AG04449 (cell line): Measurements from ENCODE around the gene IGF2BP3.
"Not testable (repeated sequence)": the region's sequence is repeated elsewhere in the genome, so short reads cannot be mapped to it uniquely, and the experiment has no call there.

Source experiments
- CTCF ChIA-PET: fragments of 350-600 bp; formaldehyde crosslinking; extraction: SDS; loops from one replicate; lab custom pipeline; 2021; ENCODE audit warnings: antibody characterized with exemption; lab: Yijun Ruan, JAX
- POLR2A ChIA-PET: fragments of 400-600, 350-600 bp; formaldehyde crosslinking; extraction: SDS; loops from one replicate; lab custom pipeline; 2020; ENCODE audit warnings: antibody characterized with exemption, inconsistent platforms; lab: Yijun Ruan, JAX
- DNase-seq: peaks from one replicate; pipeline ENCODE4 v3.0.0-alpha.2; 2010; ENCODE audit warnings: low read depth, low spot score
- H3K4me3 ChIP-seq: 2 replicates; pipeline ENCODE4 v1.5.1; 2011; ENCODE audit warnings: low read depth, mild to moderate bottlenecking, control low read depth, low read length
- CTCF ChIP-seq: IDR thresholded peaks from one replicate; pipeline ENCODE4 v1.5.1; 2011; ENCODE audit warnings: mild to moderate bottlenecking, moderate library complexity, low read length, control low read depth, inconsistent platforms; ENCODE audit not compliant: insufficient read depth; ENCODE audit errors: missing control alignments

IGF2BP3 gene

DNA sequence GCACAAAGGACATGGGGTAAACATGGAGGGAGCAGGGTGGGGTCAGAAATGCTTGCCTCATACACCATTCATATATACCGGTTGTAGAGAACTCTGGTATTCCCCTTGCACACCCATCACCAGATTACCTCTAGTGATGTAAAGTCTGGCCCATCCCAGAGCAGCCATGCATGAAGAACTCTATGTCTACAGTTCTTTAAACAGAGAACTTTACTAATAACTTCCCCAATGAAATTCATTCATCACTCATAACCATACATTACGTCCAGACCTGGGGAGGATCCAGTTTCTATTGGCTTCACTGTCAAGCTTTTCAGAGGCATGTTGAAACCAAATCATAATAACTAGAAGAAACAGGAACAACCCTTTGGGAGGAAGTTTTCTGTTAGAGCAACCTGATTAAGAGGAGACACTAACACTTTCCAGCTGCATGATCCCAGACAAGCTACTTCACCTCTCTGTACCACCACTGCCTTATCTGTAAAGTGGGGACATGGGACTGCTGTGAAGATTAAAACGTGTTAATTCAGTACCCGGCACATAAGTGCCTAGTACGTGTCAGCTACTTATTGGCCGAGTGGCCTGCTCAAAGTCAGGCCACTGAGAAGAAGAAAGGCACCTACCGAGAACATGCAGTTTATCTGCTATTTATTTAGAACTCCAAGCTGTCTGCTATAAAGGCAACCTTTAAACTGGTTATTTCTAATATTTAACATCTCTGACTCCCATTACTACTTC, 59.7 kb downstream of the IGF2BP3 start:
- ChIA-PET CTCF (interaction anchor here (0.8 to 1.3 kb wide), 4 partner anchors 11 to 132 kb away, joined by 3 to 6 read pairs (median 4); no protein-coding TSS in a partner anchor), POLR2A (no interaction called here)
- DNase-seq = no peak
- H3K4me3 ChIP-seq = no peak overlapping the region
- TF ChIP-seq CTCF = no peak

DNA sequence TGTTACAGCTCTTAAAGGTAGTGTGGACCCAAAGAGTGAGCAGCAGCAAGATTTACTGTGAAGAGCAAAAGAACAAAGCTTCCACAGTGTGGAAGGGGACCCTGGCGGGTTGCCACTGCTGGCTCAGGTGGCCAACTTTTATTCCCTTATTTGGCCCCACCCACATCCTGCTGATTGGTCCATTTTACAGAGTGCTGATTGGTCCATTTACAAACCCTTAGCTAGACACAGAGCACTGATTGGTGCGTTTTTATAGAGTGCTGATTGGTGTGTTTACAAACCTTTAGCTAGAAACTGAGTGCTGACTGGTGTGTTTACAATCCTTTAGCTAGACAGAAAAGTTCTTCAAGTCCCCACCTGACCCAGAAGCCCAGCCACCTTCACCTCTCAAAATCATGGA, 63.7 kb downstream of the IGF2BP3 start:
- DNase-seq, POLR2A ChIA-PET: not testable (repeated sequence)
- CTCF ChIA-PET = interaction anchor here (1.5 kb wide), 1 partner anchor 134 kb away, joined by 3 read pairs; no protein-coding TSS in a partner anchor

DNA sequence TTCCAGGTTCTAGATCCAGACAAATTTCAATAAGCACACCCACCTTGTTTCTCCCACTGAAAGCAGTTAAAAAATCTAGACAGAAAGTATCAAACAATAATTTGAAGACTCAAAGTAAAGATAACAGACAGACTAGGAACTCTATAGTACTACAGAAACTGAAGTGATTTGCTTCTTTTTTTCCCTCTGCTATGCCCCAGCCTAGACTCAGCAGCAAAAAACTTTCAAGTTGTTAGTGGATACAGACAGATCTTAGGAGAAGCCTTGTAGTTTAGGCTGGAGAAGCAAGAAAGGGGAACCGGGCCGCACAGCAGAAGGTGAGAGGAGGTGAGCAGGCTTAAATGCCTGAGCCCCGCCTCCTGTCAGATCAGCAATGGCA, 65.1 kb downstream of the IGF2BP3 start:
- no peak for DNase-seq
- ChIA-PET POLR2A (no interaction called here), CTCF (no interaction called here)
- H3K4me3 ChIP-seq = no peak overlapping the region
- no peak for TF ChIP-seq CTCF

More for the DNA sequence above, 63.7 kb downstream of the IGF2BP3 start:
- not testable (repeated sequence) for H3K4me3 ChIP-seq

GRCh38 chr7:23404546-23405239, 65.6 kb downstream of the IGF2BP3 start:
- no peak for TF ChIP-seq CTCF
- ChIA-PET CTCF (no interaction called here), POLR2A (no interaction called here)
- H3K4me3 ChIP-seq = no peak overlapping the region
- no peak for DNase-seq

DNA sequence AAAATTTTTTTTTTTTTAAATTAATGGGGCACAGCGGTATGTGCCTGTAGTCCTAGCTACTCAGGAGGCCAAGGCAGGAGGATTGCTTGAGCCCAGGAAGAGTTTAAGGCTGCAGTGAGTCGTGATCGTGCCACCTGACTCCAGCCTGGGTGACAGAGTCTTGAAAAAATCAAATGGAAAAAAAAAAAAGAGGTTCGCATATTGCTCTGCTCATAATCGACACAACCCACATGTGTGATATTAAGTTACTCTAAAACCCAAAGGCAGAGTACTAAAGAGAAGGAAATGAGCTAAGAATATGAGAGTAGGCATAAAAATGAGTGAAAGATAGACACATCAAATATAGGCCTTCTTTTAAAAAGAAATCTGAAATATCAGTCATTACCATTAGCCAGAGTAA, 66.3 kb downstream of the IGF2BP3 start:
- POLR2A ChIA-PET = no interaction called here
- CTCF ChIA-PET = interaction anchor here (0.6 kb wide), 1 partner anchor 9 kb away, joined by 3 read pairs; no protein-coding TSS in a partner anchor
- no peak for DNase-seq
- no peak overlapping the region for H3K4me3 ChIP-seq
- TF ChIP-seq CTCF = no peak

DNA sequence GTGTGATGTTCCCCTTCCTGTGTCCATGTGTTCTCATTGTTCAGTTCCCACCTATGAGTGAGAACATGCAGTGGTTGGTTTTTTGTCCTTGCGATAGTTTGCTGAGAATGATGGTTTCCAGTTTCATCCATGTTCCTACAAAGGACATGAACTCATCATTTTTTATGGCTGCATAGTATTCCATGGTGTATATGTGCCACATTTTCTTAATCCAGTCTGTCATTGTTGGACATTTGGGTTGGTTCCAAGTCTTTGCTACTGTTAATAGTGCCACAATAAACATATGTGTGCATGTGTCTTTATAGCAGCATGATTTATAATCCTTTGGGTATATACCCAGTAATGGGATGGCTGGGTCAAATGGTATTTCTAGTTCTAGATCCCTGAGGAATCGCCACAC, 72.2 kb downstream of the IGF2BP3 start:
- POLR2A ChIA-PET, H3K4me3 ChIP-seq, CTCF ChIA-PET: not testable (repeated sequence)

DNA sequence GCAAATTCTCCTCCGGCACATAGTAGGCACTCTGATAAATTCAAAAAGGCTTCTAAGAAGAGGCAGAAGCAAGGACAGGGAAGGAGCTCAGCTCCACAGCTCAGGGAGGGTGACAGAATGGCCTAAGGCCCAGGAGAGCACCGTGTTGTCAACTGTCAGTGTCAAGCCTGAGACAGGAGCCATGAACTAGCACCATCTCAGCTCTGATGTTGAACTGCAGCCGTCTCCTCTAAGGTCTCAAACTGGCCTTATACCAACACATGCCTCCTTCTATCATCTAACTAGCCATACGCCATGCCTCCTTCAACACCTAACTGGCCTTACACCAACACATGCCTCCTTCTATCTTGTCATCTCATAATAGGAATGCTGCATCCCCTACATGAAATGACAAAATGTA, 73.0 kb downstream of the IGF2BP3 start:
- ChIA-PET POLR2A (no interaction called here), CTCF (no interaction called here)
- no peak for DNase-seq
- TF ChIP-seq CTCF = no peak
- H3K4me3 ChIP-seq = no peak overlapping the region

More for the DNA sequence above, 72.2 kb downstream of the IGF2BP3 start:
- not testable (repeated sequence) for DNase-seq
